ENCODE measurements around the gene RBFOX2. TPM values are rescaled to one million over a fixed set of nuclear protein-coding genes. Genes with fewer than 3 reads are reported as not detected.

Gene RBFOX2
- total and polyA plus RNA-seq, 2 donors (not counting 1 experiment from before 2014, with no cell fraction given) = not detected

DNA sequence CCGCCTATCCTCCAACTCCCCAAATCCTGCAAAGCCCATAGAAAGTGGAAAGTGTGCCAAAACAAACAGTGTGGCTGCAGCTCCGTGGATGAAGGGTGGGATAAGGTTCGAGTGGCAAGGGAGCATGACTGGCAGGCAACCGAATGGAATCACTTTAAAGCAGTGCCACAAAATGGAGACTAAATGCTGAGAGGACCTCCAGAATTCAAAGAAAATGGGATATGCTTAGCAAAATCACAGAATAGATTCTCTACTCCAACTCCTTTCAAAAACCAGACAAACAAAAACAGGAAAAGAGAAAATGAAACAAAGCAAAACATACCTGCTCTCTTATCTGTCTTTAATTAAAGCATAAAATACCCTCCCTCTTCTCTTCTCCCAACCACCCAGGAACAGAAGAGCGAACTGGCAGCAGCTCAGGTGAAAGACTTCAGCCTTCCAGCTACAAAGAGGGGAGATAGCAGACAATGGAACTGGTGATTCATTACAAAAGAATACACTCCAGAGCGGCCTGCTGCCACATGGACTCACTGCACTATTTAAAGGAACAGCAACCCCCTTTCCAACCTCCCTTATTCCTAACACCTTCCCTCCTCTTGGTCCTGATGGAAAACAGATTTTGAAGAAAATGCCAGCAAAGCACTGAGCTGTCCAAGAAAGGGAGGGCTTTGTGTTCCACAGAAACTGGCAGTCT is 192.5 kb downstream of the RBFOX2 start:
- CTCF ChIA-PET = no interaction called here
- H3K9me3 ChIP-seq (ENCODE audit: control extremely low read depth in 1 of 3, control insufficient read depth in 2 of 3, insufficient read depth in 1 of 3, low read length in 2 of 3) = no peaks in the 10 kb centered on the region
- H3K4me2 ChIP-seq (replicated peaks; ENCODE audit: low read depth, low read length, poor library complexity, severe bottlenecking) = no peak overlapping the region
- WGBS (ENCODE audit: insufficient coverage) = 49% methylated on average over 2 of the region's 6 CpGs
- no peaks in the 10 kb centered on the region for H4K20me1 ChIP-seq (ENCODE audit: control insufficient read depth, insufficient read depth, low read length, poor library complexity, severe bottlenecking)
- peaks cover 4% of the 10 kb centered on the region for H3K4me1 Mint-ChIP-seq
- ATAC-seq (ENCODE audit: low read depth) (no peak), DNase-seq (no peak)
- H3K4me3 ChIP-seq (ENCODE audit: control extremely low read depth in 1 of 5, extremely low read depth in 1 of 5, insufficient read depth in 1 of 5, low read depth in 2 of 5, low read length in 4 of 5) = no peak overlapping the region
- no peaks in the 10 kb centered on the region for H3K36me3 ChIP-seq (replicated peaks in 1 of 2; ENCODE audit: control extremely low read depth in 1 of 2, control insufficient read depth in 1 of 2, extremely low read depth in 1 of 2, insufficient read depth in 2 of 2, low read length in 1 of 2)
- no peak overlapping the region for H3K9ac ChIP-seq (ENCODE audit: low read length)
- H3K27me3 ChIP-seq (replicated peaks in 1 of 4; ENCODE audit: control extremely low read depth in 1 of 4, control insufficient read depth in 3 of 4, insufficient read depth in 4 of 4, low read length in 3 of 4) = peaks cover 0 to 17% (median 13%) of the 10 kb centered on the region in 4 experiments
- H3K79me2 ChIP-seq (ENCODE audit: control insufficient read depth, insufficient read depth, low read length) = no peaks in the 10 kb centered on the region
- H3K4me1 ChIP-seq (ENCODE audit: control insufficient read depth in 2 of 2, insufficient read depth in 2 of 2, low read length in 2 of 2) = peaks cover 0 to 6% of the 10 kb centered on the region in 2 donors
- intact Hi-C loops (cut with micrococcal nuclease) = no loop called here
- H3K27ac Mint-ChIP-seq = no peak overlapping the region
- H3K4me3 Mint-ChIP-seq = no peak overlapping the region
- no peaks in the 10 kb centered on the region for H3K9me3 Mint-ChIP-seq (ENCODE audit: insufficient read depth)
- peaks cover 27% of the 10 kb centered on the region for H3K27me3 Mint-ChIP-seq
- POLR2A ChIA-PET = no interaction called here
- TF ChIP-seq EZH2 (IDR thresholded peaks at IDR 0.05; ENCODE audit: borderline replicate concordance, insufficient read depth, low read depth, low read length, poor library complexity, severe bottlenecking) = no peak
- TF ChIP-seq, protein P1, sequence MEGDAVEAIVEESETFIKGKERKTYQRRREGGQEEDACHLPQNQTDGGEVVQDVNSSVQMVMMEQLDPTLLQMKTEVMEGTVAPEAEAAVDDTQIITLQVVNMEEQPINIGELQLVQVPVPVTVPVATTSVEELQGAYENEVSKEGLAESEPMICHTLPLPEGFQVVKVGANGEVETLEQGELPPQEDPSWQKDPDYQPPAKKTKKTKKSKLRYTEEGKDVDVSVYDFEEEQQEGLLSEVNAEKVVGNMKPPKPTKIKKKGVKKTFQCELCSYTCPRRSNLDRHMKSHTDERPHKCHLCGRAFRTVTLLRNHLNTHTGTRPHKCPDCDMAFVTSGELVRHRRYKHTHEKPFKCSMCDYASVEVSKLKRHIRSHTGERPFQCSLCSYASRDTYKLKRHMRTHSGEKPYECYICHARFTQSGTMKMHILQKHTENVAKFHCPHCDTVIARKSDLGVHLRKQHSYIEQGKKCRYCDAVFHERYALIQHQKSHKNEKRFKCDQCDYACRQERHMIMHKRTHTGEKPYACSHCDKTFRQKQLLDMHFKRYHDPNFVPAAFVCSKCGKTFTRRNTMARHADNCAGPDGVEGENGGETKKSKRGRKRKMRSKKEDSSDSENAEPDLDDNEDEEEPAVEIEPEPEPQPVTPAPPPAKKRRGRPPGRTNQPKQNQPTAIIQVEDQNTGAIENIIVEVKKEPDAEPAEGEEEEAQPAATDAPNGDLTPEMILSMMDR (IDR thresholded peaks at IDR 0.05) = no peak
- no peak overlapping the region for H3K27ac ChIP-seq (ENCODE audit: low read length in 2 of 2)
- H2AFZ ChIP-seq (ENCODE audit: insufficient read depth, low read depth, low read length, poor library complexity, severe bottlenecking) = no peak overlapping the region

DNA sequence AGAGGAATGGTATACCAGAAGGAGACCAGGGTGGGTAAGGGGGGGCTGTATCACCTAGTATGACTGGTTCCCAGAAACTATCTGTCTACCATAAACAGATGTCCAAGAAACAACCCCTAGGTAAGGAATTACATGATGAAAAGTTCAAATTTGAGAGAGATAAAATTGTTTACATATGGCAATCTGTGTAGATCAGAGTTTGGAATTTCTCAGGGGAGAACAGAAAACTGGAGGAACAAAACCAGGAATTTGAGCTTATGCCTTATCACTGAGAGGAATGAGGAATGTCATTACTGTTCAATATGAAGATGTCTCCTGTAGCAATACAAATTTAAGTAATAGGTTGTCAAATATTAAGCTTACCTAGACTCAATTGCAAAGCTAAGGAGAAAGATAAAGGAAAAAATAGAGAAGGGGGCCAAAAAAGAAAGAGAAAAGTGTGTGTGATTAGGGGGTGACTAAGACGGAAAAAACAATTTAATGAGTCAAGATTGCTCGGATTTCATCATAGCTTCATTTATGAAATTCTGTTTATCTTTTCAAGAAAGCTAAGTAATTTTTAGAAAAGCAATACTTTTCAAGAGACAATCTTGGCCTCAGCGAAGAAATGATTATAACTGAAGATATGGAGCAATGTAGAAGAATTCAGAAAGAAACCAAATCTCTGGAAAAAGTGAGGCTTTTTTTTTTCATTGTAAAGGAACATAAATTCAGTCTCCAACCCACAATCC is 193.2 kb downstream of the RBFOX2 start:
- no peaks in the 10 kb centered on the region for H4K20me1 ChIP-seq (ENCODE audit: control insufficient read depth, insufficient read depth, low read length, poor library complexity, severe bottlenecking)
- TF ChIP-seq, protein P1 (IDR thresholded peaks at IDR 0.05) = no peak
- TF ChIP-seq EZH2 (IDR thresholded peaks at IDR 0.05; ENCODE audit: borderline replicate concordance, insufficient read depth, low read depth, low read length, poor library complexity, severe bottlenecking) = no peak
- H3K27ac ChIP-seq (ENCODE audit: low read length in 2 of 2) = no peak overlapping the region
- ChIA-PET POLR2A (no interaction called here), CTCF (no interaction called here)
- no peaks in the 10 kb centered on the region for H3K9me3 Mint-ChIP-seq (ENCODE audit: insufficient read depth)
- no peak overlapping the region for H3K27ac Mint-ChIP-seq
- no CpG with 5 or more reads among the region's 3 CpGs for WGBS (ENCODE audit: insufficient coverage)
- H3K4me1 ChIP-seq (ENCODE audit: control insufficient read depth in 2 of 2, insufficient read depth in 2 of 2, low read length in 2 of 2) = peaks cover 0 to 6% of the 10 kb centered on the region in 2 donors
- peaks cover 4% of the 10 kb centered on the region for H3K4me1 Mint-ChIP-seq
- H3K4me3 Mint-ChIP-seq = no peak overlapping the region
- no peaks in the 10 kb centered on the region for H3K79me2 ChIP-seq (ENCODE audit: control insufficient read depth, insufficient read depth, low read length)
- no peak overlapping the region for H3K9ac ChIP-seq (ENCODE audit: low read length)
- H3K4me2 ChIP-seq (replicated peaks; ENCODE audit: low read depth, low read length, poor library complexity, severe bottlenecking) = no peak overlapping the region
- H3K27me3 ChIP-seq (replicated peaks in 1 of 4; ENCODE audit: control extremely low read depth in 1 of 4, control insufficient read depth in 3 of 4, insufficient read depth in 4 of 4, low read length in 3 of 4) = peaks cover 0 to 17% (median 13%) of the 10 kb centered on the region in 4 experiments
- peaks cover 27% of the 10 kb centered on the region for H3K27me3 Mint-ChIP-seq
- no peak for ATAC-seq (ENCODE audit: low read depth)
- DNase-seq = no peak
- intact Hi-C loops (cut with micrococcal nuclease) = no loop called here
- H3K36me3 ChIP-seq (replicated peaks in 1 of 2; ENCODE audit: control extremely low read depth in 1 of 2, control insufficient read depth in 1 of 2, extremely low read depth in 1 of 2, insufficient read depth in 2 of 2, low read length in 1 of 2) = no peaks in the 10 kb centered on the region
- H2AFZ ChIP-seq (ENCODE audit: insufficient read depth, low read depth, low read length, poor library complexity, severe bottlenecking) = no peak overlapping the region
- no peaks in the 10 kb centered on the region for H3K9me3 ChIP-seq (ENCODE audit: control extremely low read depth in 1 of 3, control insufficient read depth in 2 of 3, insufficient read depth in 1 of 3, low read length in 2 of 3)
- no peak overlapping the region for H3K4me3 ChIP-seq (ENCODE audit: control extremely low read depth in 1 of 5, extremely low read depth in 1 of 5, insufficient read depth in 1 of 5, low read depth in 2 of 5, low read length in 4 of 5)

All from B cell (primary cell).